Muscle of back (tissue), 11 donors: ENCODE data around the gene BUD23. TPM values are rescaled to one million over a fixed set of nuclear protein-coding genes. Genes with fewer than 3 reads are reported as not detected.
"Not testable (repeated sequence)": the region's sequence is repeated elsewhere in the genome, so short reads cannot be mapped to it uniquely, and the experiment has no call there.

ENCODE experiments used
- DNase-seq, 3 donors: peaks; one replicate each; pipeline versions ENCODE4 v3.0.0 to v3.0.0-alpha.2; 2013
- polyA plus RNA-seq, 10 donors: library from polyadenylated mRNA; unstranded; fragments of 120-200 nt; gene quantifications; one replicate each; pipeline ENCODE4 v1.2.1, GENCODE V29; 2013; ENCODE audit not compliant: insufficient read length in 10 of 10

Gene BUD23
- polyA plus RNA-seq, 10 donors, result 65.5 to 73.3 (median 69.5) TPM

DNA sequence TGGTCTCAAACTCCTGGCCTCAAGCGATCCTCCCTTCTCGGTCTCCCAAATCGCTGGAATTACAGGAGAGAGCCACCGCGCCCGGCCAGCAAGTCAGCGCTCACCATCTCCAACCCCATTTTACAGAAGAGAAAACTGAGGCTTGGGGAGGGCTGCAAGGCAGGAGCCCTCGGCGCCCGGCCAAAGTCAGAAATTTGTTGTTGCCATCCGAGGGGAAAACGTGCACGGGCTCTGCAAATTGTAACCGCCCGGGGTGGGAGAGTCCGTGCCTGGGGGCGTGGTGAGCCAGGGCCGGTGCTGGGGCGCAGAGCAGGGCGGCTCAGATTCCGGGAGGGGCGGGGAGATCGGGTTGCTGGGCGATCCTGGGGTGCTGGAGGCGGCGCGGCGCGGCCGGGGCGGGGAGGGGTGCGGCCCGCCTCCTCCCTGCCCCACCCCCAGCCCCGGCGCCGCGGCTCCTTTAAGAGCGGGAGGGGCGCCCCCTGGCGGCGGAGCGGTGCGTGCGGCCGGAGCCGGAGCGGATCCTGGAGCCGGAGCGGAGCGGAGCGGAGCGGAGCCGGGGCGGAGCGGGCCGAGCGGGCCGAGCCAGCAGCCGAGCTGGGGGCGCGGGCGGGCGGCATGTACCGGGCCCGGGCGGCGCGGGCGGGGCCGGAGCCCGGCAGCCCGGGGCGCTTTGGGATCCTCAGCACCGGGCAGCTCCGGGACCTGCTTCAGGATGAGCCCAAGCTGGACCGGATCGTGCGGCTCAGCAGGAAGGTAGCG is 15.9 kb upstream of the BUD23 start, which contains the start of gene VPS37D:
VPS37D (plus strand) TSS at position 488 of the 759 bp plus-strand sequence; CDS start at position 616, 128 bp downstream.
- peak; percentile 86 to 95 (median 93) for DNase-seq

GRCh38 chr7:73668103-73668885 is 15.1 kb upstream of the BUD23 start:
- peak in 2 of 3 donors; percentile 12 to 56 for DNase-seq

GRCh38 chr7:73668886-73669230 is 14.5 kb upstream of the BUD23 start:
- no peak for DNase-seq

DNA sequence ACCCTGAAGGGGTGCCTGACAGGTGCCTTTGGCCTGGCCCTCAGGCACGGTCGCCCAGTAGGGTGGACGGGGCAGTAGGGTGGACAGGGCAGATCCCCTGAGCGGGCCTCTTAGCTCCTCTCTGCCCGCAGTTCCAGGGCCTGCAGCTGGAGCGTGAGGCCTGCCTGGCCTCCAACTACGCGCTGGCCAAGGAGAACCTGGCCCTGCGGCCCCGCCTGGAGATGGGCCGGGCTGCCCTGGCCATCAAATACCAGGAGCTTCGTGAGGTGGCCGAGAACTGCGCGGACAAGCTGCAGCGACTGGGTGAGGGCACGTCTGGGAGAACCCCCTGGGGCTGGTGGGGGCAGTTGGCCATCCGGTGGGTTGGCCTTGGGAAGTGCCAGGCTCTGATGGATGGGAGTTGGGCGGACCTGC is 14.1 kb upstream of the BUD23 start:
- no peak for DNase-seq

DNA sequence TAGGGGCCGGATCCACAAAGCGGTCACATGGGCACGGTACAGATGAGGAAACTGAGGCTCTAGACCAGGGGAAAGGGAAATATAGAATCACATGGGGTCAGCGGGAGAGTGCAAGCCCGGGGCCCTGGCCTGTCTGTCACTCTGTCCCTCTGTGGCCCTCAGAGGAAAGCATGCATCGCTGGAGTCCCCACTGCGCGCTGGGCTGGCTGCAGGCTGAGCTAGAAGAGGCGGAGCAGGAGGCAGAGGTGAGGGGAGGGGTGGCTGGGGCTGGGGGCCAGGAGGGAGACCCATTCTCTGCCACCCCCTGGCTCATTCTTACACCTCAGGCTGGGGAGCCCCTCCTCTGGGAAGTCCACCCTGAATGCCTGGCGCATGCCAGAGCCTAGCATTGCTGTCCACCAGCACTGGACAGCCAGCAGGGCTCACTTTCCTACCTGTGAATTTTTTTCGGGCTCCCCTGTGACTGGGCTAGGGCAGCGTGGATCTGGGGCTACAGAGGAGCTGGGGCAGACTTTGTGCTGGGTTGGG is 13.5 kb upstream of the BUD23 start:
- no peak for DNase-seq

- DNase-seq, result no peak
These were observed 12.1 kb upstream of the BUD23 start for GRCh38 chr7:73671322-73671661.

GRCh38 chr7:73671857-73672445 is 11.4 kb upstream of the BUD23 start:
- no peak for DNase-seq

- DNase-seq, result no peak
These were observed 8.8 kb upstream of the BUD23 start for GRCh38 chr7:73674468-73675124.

DNA sequence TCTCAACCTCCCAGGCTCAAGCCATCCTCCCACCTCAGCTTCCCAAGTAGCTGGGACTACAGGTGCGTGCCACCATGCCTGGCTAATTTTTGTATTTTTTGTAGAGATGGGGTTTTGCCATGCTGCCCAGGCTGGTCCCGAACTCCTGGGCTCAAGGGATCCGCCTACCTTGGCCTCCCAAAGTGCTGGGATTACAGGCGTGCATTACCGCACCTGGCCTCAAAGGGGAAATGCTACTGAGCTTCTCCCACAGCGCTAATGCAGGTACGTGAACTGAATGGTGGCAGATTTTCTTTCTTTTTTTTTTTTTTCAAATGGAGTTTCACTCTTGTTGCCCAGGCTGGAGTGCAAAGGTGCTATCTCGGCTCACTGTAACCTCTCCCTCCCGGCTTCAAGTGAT is 7.3 kb upstream of the BUD23 start:
- DNase-seq, result not testable (repeated sequence)

DNA sequence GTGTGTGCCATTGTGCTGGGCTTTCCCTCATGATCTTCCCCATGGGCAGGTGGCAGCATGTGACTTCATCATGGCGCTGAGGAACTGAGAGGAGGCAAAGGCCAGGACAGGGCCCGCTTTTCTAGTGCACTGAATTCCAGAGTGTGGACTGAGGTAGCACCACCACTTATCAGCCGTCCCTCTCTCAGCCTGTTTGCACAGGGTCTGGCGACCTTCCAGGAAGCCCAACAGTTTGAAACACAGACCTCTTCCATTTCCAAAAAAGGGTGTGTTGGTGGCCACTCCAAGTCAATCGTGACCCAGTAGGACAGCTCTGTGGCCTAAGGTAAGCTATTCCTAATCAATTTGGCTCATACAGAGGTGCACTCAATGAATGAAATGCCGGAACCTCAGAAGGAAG is 4.5 kb upstream of the BUD23 start:
- DNase-seq, result no peak

- DNase-seq, result no peak
These were observed 3.7 kb upstream of the BUD23 start for GRCh38 chr7:73679709-73680108.

GRCh38 chr7:73680501-73680900 is 2.9 kb upstream of the BUD23 start:
- DNase-seq, result no peak

- no peak for DNase-seq
These were observed 2.4 kb upstream of the BUD23 start for GRCh38 chr7:73681031-73681430.

- no peak for DNase-seq
These were observed 697 bp upstream of the BUD23 start for GRCh38 chr7:73682745-73683055.

DNA sequence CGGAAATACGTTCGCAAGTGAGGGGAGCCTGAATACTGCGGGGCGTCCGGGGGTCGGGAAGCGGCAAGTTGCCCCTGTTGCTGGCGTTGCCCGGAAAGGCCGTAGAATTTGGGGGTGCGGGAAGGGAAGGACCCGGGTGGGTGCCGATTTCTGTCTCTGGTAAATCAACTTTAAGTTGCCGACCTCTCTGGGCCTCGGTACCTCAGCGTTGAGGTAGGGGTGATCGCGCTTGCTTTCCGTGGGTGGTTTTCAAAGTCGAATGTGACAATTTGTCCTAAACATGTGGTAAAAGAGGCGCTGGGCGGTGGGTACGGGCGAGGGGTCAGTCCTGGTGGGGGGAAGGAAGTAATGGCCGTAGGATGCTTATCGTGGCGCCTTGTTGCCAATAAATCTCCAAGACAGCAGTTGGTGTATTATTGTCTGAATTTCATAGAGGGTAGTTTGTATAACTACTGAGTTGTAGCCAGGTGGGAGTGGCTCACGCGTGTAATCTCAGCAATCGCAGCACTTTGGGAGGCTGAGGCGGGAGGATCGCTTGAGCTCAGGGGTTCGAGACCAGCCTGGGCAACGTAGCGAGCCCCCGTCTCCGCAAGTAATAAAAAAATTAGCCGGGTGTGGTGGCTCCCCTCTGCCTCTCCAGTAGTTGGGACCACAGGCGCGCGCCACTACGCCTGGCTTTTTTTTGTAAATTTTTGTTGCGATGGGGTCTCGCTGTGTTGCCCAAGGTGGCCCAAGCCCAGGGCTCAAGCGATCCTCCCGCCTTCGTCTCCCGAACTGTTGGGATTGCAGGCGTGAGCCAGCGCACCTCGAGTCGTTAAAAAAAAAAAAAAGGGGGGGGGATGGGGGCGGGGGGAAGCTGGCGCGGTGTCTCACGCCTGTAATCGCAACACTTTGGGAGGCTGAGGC is 644 bp downstream of the BUD23 start:
- no peak for DNase-seq

DNA sequence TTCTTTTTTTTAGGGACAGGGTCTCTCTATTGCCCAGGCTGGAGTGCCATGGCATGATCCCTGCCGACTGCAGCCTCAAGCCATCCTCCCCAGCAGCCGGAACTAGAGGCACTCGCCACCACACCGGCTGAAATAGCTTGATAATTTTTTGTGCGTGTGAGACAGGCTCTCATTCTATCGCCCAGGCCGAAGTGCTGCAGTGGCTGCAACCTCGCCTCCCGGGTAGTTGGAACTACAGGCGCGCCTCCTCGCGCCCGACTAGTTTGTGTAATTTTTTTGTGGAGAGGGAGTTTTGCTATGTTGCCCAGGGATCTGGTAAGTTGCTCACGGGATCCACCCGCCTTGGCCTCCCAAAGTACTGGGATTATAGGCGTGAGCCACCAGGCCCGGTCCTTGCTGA is 1.9 kb downstream of the BUD23 start:
- no peak for DNase-seq

DNA sequence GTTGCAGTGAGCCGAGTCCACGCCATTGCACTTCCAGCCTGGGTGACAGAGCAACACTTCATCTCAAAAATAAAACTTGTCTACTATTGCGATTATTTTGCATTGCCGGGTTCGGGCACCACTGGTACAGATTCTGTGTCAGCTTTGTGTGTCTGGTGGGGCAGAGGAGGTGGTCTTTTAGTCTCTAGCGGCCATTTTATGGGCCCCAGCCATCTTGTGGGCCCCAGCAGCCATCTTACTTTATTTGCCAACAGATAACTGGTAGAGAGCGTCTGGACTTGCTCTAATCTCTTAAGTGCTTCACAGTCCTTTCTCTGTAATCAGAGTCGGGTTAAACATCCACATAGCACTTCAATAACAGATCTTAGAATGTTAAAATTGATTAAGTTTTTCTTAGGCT is 4.9 kb downstream of the BUD23 start:
- DNase-seq, result no peak

GRCh38 chr7:73690646-73691045 is 7.2 kb downstream of the BUD23 start:
- DNase-seq, result no peak

DNA sequence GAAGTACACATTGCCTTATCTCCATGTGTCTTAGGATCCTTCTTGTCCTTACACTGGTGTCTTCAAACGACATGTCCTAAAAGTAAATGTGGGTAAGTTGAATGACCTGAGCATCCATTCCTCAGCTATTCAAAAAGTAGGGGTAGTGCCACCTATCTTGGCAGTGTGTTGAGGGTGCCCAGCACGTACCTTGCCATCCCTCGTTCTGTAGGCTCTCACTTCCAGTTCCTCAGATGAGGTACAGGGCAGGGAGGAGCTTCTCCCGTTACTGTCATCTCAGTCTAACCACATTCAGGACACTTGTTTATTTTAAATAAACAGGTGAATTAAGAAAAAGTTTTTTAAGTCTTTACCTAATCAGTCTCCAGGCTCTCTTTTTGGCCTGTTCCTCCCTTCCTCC is 13.0 kb downstream of the BUD23 start:
- DNase-seq, result no peak

DNA sequence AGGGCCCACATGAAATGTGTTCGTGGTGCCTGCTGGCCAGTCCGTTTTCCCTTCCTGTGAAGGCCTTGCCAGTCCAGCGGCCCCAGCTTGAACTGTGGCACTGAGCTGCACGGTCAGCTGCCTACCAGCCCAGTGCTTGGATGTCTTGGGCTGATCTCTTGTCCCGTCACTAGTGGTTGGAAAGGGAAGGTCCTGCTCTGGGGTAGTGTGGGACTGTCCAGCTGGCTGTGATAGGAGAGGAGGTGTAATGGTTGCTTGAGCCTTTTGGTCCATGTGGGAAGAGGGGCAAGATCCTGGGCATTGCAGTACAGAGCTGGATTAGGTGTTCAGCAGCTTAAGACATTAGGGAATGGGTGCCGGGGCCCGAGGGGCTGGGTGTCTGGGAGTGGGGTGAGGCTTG is 15.0 kb downstream of the BUD23 start:
- DNase-seq, result no peak

GRCh38 chr7:73699370-73700068 is 16.1 kb downstream of the BUD23 start:
- no peak for DNase-seq
